Fibroblast of lung (primary cell): Measurements from ENCODE around the gene MIPOL1.

Source experiments
- EZH2 ChIP-seq: IDR thresholded peaks from 2 replicates; pipeline ENCODE4 v1.5.1; 2012; ENCODE audit warnings: low read length, control low read depth, mild to moderate bottlenecking; ENCODE audit errors: missing control alignments
- TF ChIP-seq, protein P1 (sequence below), 2 donors: IDR thresholded peaks in 1 of 2; conservative IDR thresholded peaks in 1 of 2; 1 replicate in 1 of 2; 2 replicates in 1 of 2; pipeline ENCODE4 v1.5.1; 2011 to 2012; ENCODE audit warnings: low read length in 2 of 2, control low read depth in 1 of 2, inconsistent platforms in 1 of 2, low read depth in 1 of 2, mild to moderate bottlenecking in 1 of 2

GRCh38 chr14:37157987-37158386 lies 39.8 kb upstream of the MIPOL1 start:
- TF ChIP-seq, protein P1, sequence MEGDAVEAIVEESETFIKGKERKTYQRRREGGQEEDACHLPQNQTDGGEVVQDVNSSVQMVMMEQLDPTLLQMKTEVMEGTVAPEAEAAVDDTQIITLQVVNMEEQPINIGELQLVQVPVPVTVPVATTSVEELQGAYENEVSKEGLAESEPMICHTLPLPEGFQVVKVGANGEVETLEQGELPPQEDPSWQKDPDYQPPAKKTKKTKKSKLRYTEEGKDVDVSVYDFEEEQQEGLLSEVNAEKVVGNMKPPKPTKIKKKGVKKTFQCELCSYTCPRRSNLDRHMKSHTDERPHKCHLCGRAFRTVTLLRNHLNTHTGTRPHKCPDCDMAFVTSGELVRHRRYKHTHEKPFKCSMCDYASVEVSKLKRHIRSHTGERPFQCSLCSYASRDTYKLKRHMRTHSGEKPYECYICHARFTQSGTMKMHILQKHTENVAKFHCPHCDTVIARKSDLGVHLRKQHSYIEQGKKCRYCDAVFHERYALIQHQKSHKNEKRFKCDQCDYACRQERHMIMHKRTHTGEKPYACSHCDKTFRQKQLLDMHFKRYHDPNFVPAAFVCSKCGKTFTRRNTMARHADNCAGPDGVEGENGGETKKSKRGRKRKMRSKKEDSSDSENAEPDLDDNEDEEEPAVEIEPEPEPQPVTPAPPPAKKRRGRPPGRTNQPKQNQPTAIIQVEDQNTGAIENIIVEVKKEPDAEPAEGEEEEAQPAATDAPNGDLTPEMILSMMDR (conservative IDR thresholded peaks at IDR 0.05 in 1 of 2, IDR thresholded peaks at IDR 0.05 in 1 of 2; ENCODE audit: low read depth in 1 of 2, low read length in 2 of 2), result no peak
- TF ChIP-seq EZH2, result no peak
